B cell (primary cell): ENCODE results near the gene TRABD2B. TPM values are rescaled to one million over a fixed set of nuclear protein-coding genes. Genes with fewer than 3 reads are reported as not detected.

Experiments
- ATAC-seq: fragments of 200-7000 bp; cut with Tn5 transposase; one replicate; pipeline ENCODE4 v1.10.0; 2021; ENCODE audit warnings: low read depth, mild to moderate bottlenecking, moderate number of reproducible peaks, moderate library complexity
- CTCF ChIA-PET: fragments of 350-600 bp; sonication (Branson Sonifier 250); formaldehyde crosslinking; loops from one replicate; lab custom pipeline; 2021; ENCODE audit warnings: antibody characterized with exemption, inconsistent platforms; lab: Charles Lee
- POLR2A ChIA-PET: fragments of 350-600 bp; sonication (Branson Sonifier 250); formaldehyde crosslinking; loops from one replicate; lab custom pipeline; 2021; ENCODE audit warnings: antibody characterized with exemption; lab: Charles Lee
- DNase-seq: peaks from one replicate; pipeline ENCODE4 v3.0.0; 2013
- H2AFZ ChIP-seq: 2 replicates; pipeline ENCODE4 v1.6.1; 2012; ENCODE audit warnings: mild to moderate bottlenecking, low read depth, low read length; ENCODE audit not compliant: insufficient read depth, poor library complexity, severe bottlenecking
- H3K27ac ChIP-seq, 2 donors: 1 replicate in 1 of 2; 2 replicates in 1 of 2; pipeline ENCODE4 v1.5.1; 2012 to 2013; ENCODE audit warnings: low read length in 2 of 2, mild to moderate bottlenecking in 2 of 2, moderate library complexity in 1 of 2
- H3K27me3 ChIP-seq, 4 experiments: fragments of 200-600 bp in 1 of 4; sonication (generic) in 1 of 4; replicated peaks in 1 of 4; 1 replicate in 2 of 4; 2 replicates in 2 of 4; pipeline versions ENCODE4 v1.6.1 to v1.7.0; 2013 to 2016; ENCODE audit warnings: low read length in 3 of 4, mild to moderate bottlenecking in 2 of 4, mixed read lengths in 1 of 4, moderate library complexity in 1 of 4; ENCODE audit not compliant: insufficient read depth in 4 of 4, control insufficient read depth in 3 of 4; ENCODE audit errors: control extremely low read depth in 1 of 4
- H3K36me3 ChIP-seq, 2 experiments: replicated peaks in 1 of 2; 1 replicate in 1 of 2; 2 replicates in 1 of 2; pipeline versions ENCODE4 v1.6.1 to v1.7.1; 2013; ENCODE audit warnings: low read length in 1 of 2; ENCODE audit not compliant: insufficient read depth in 2 of 2, control insufficient read depth in 1 of 2; ENCODE audit errors: control extremely low read depth in 1 of 2, extremely low read depth in 1 of 2
- H3K4me1 ChIP-seq, 2 donors: fragments of 200-600 bp in 1 of 2; sonication (generic) in 1 of 2; 1 replicate in 1 of 2; 2 replicates in 1 of 2; pipeline versions ENCODE4 v1.5.1 to v1.6.1; 2013 to 2017; ENCODE audit warnings: low read length in 2 of 2; ENCODE audit not compliant: control insufficient read depth in 2 of 2, insufficient read depth in 2 of 2
- H3K4me2 ChIP-seq: replicated peaks from 2 replicates; pipeline ENCODE3; 2012; ENCODE audit warnings: mild to moderate bottlenecking, low read depth, low read length; ENCODE audit not compliant: poor library complexity, severe bottlenecking
- H3K4me3 ChIP-seq, 5 experiments: fragments of 200-600 bp in 1 of 5; sonication (generic) in 1 of 5; 1 replicate in 3 of 5; 2 replicates in 2 of 5; pipeline versions ENCODE4 v1.5.1 to v1.7.0; 2011 to 2016; ENCODE audit warnings: low read length in 4 of 5, mild to moderate bottlenecking in 4 of 5, low read depth in 2 of 5, control low read depth in 1 of 5, moderate library complexity in 1 of 5; ENCODE audit not compliant: insufficient read depth in 1 of 5; ENCODE audit errors: control extremely low read depth in 1 of 5, extremely low read depth in 1 of 5
- H3K79me2 ChIP-seq: fragments of 200-600 bp; sonication (generic); one replicate; pipeline ENCODE4 v1.6.0; 2016; ENCODE audit warnings: low read length; ENCODE audit not compliant: control insufficient read depth, insufficient read depth
- H3K9ac ChIP-seq: fragments of 200-600 bp; sonication (generic); 2 replicates; pipeline ENCODE4 v1.6.1; 2017; ENCODE audit warnings: mild to moderate bottlenecking, low read length, moderate library complexity
- H3K9me3 ChIP-seq, 3 donors: one replicate each; pipeline versions ENCODE4 v1.6.1 to v1.7.1; 2013; ENCODE audit warnings: low read length in 2 of 3; ENCODE audit not compliant: control insufficient read depth in 2 of 3, insufficient read depth in 1 of 3; ENCODE audit errors: control extremely low read depth in 1 of 3
- H4K20me1 ChIP-seq: 2 replicates; pipeline ENCODE4 v1.6.0; 2012; ENCODE audit warnings: mild to moderate bottlenecking, low read length; ENCODE audit not compliant: insufficient read depth, control insufficient read depth, poor library complexity, severe bottlenecking
- H3K27ac Mint-ChIP-seq: one replicate; pipeline ENCODE4 v1.8.0; 2021; ENCODE audit warnings: mixed read lengths
- H3K27me3 Mint-ChIP-seq: one replicate; pipeline ENCODE4 v1.8.0; 2021; ENCODE audit warnings: mixed read lengths
- H3K4me1 Mint-ChIP-seq: one replicate; pipeline ENCODE4 v1.8.0; 2021; ENCODE audit warnings: mixed read lengths
- H3K4me3 Mint-ChIP-seq: one replicate; pipeline ENCODE4 v1.8.0; 2021; ENCODE audit warnings: mixed read lengths
- H3K9me3 Mint-ChIP-seq: one replicate; pipeline ENCODE4 v1.8.0; 2022; ENCODE audit warnings: mixed read lengths; ENCODE audit not compliant: insufficient read depth
- CTCF ChIP-seq: fragments of 200-600 bp; IDR thresholded peaks from one replicate; pipeline ENCODE4 v1.8.0; 2022; ENCODE audit warnings: antibody characterized with exemption, mild to moderate bottlenecking
- EZH2 ChIP-seq: IDR thresholded peaks from 2 replicates; pipeline ENCODE4 v1.6.1; 2012; ENCODE audit warnings: borderline replicate concordance, low read depth, mild to moderate bottlenecking, moderate library complexity, low read length; ENCODE audit not compliant: insufficient read depth, poor library complexity, severe bottlenecking
- WGBS: methylation state at CpG from one replicate; pipeline ENCODE4 v1.1.5; 2013; ENCODE audit warnings: missing lambda C conversion rate; ENCODE audit not compliant: insufficient coverage; 5-methylcytosine and 5-hydroxymethylcytosine counted together
- intact Hi-C: fragments of 100-400 bp; cut with micrococcal nuclease; formaldehyde crosslinking; loops from one replicate; pipeline ENCODE4 v1.10.0; 2022
- polyA plus RNA-seq: library from polyadenylated mRNA; depleted of rRNA; stranded (reverse); fragments of >200 nt; gene quantifications from 2 replicates; pipeline ENCODE4 v1.2.3, GENCODE V29; 2012
- total RNA-seq, 2 donors: library from RNA; stranded (reverse); fragments of 120-200 nt in 1 of 2; gene quantifications; 1 replicate in 1 of 2; 2 replicates in 1 of 2; pipeline versions ENCODE4 v1.2.3 to v1.2.4, GENCODE V29; 2013 to 2022

TRABD2B gene
- total and polyA plus RNA-seq, 2 donors (not counting 1 experiment from before 2014, with no cell fraction given), result not detected

DNA sequence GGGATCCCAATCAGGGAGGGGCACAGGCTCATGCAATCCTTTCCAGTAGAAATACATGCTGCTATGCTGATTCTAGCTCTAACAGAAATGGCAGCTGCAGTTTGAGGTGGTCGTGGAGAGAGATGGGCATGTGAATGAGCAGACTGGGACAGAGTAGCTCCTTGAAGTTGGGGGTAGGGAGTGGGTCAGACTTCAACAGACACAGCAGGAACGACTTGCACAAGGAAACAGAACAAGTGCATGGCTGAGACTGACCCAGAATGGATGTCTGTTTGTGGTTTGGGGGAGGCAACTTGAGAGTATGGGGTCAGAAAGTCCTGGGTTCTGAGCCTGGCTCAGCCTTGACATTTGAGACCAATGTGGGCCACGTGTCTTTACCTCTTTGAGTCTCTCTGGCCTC is 25.1 kb upstream of the TRABD2B start:
- Mint-ChIP-seq H3K27me3 (peaks cover 17% of the 10 kb centered on the region), H3K9me3 (no peaks in the 10 kb centered on the region), H3K4me1 (no peaks in the 10 kb centered on the region), H3K4me3 (no peak overlapping the region), H3K27ac (no peak overlapping the region)
- Histone ChIP-seq H3K9ac (no peak overlapping the region), H3K4me3 (no peak overlapping the region), H3K27me3 (no peaks in the 10 kb centered on the region), H3K79me2 (no peaks in the 10 kb centered on the region), H3K4me2 (no peak overlapping the region), H3K4me1 (no peaks in the 10 kb centered on the region), H4K20me1 (no peaks in the 10 kb centered on the region), H3K27ac (no peak overlapping the region), H3K9me3 (no peaks in the 10 kb centered on the region), H3K36me3 (no peaks in the 10 kb centered on the region), H2AFZ (no peak overlapping the region)
- intact Hi-C loops, result no loop called here
- ATAC-seq (no peak), DNase-seq (no peak)
- POLR2A ChIA-PET, result no interaction called here
- CTCF ChIA-PET, result interaction anchor here (0.6 kb wide), 1 partner anchor 21 kb away, joined by 3 read pairs; no protein-coding TSS in a partner anchor
- WGBS, result 59% methylated on average over 2 of the region's 3 CpGs
- TF ChIP-seq CTCF (no peak), EZH2 (no peak)

GRCh38 chr1:48021792-48022191 is 24.6 kb upstream of the TRABD2B start:
- no peak for ATAC-seq

More at GRCh38 chr1:48021792-48022191, 24.6 kb upstream of the TRABD2B start:
- CTCF ChIA-PET, result interaction anchor here (0.6 kb wide), 1 partner anchor 21 kb away, joined by 3 read pairs; no protein-coding TSS in a partner anchor
- Histone ChIP-seq H3K9ac (no peak overlapping the region), H3K27ac (no peak overlapping the region), H4K20me1 (no peaks in the 10 kb centered on the region), H3K4me3 (no peak overlapping the region), H3K79me2 (no peaks in the 10 kb centered on the region), H2AFZ (no peak overlapping the region), H3K4me2 (no peak overlapping the region), H3K36me3 (no peaks in the 10 kb centered on the region), H3K27me3 (peaks cover 0 to 3% (median 0%) of the 10 kb centered on the region in 4 experiments), H3K4me1 (no peaks in the 10 kb centered on the region), H3K9me3 (no peaks in the 10 kb centered on the region)
- no peak overlapping the region for H3K27ac Mint-ChIP-seq
- DNase-seq, result no peak
- H3K4me1 Mint-ChIP-seq, result no peaks in the 10 kb centered on the region
- peaks cover 16% of the 10 kb centered on the region for H3K27me3 Mint-ChIP-seq
- H3K9me3 Mint-ChIP-seq, result no peaks in the 10 kb centered on the region
- TF ChIP-seq CTCF (no peak), EZH2 (no peak)
- H3K4me3 Mint-ChIP-seq, result no peak overlapping the region
- intact Hi-C loops, result no loop called here
- POLR2A ChIA-PET, result no interaction called here
- WGBS, result 93% methylated on average over 2 of the region's 2 CpGs
